GM12878 (cell line): ENCODE results near the gene KIAA0408.

ENCODE experiments used
- HDAC2 ChIP-seq: fragments of 200-600 bp; sonication (generic); IDR thresholded peaks from 2 replicates; pipeline ENCODE4 v1.6.1; 2017
- MYC ChIP-seq: IDR thresholded peaks from 2 replicates; pipeline ENCODE4 v1.6.1; 2011; ENCODE audit warnings: mild to moderate bottlenecking, low read length, moderate library complexity, inconsistent platforms; ENCODE audit not compliant: insufficient read depth, insufficient replicate concordance, insufficient read length, severe bottlenecking
- POLR2A ChIP-seq: IDR thresholded peaks from 2 replicates; pipeline ENCODE4 v1.6.1; 2011; ENCODE audit warnings: low read depth, mild to moderate bottlenecking, low read length
- POLR2AphosphoS5 ChIP-seq: IDR thresholded peaks from 2 replicates; pipeline ENCODE4 v1.6.1; 2011; ENCODE audit warnings: mild to moderate bottlenecking, low read length, inconsistent platforms
- RAD21 ChIP-seq: IDR thresholded peaks from 2 replicates; pipeline ENCODE4 v1.6.1; 2011; ENCODE audit warnings: mild to moderate bottlenecking, low read depth, low read length, moderate library complexity; ENCODE audit not compliant: insufficient read depth
- TF ChIP-seq, protein P1 (sequence below): IDR thresholded peaks from 2 replicates; pipeline ENCODE4 v1.6.1; 2012; ENCODE audit warnings: low read length, inconsistent platforms
- TF ChIP-seq, protein P2 (sequence below), 3 experiments: IDR thresholded peaks in 2 of 3; conservative IDR thresholded peaks in 1 of 3; 2 replicates each; pipeline ENCODE4 v1.5.1; 2011; ENCODE audit warnings: low read depth in 3 of 3, low read length in 3 of 3, mild to moderate bottlenecking in 3 of 3, control low read depth in 2 of 3, moderate library complexity in 2 of 3, inconsistent platforms in 1 of 3, mixed read lengths in 1 of 3; ENCODE audit not compliant: control insufficient read depth in 2 of 3, insufficient read depth in 1 of 3; ENCODE audit errors: extremely low read depth in 1 of 3
- TF ChIP-seq, protein P3 (sequence below): fragments of 450-650 bp; IDR thresholded peaks from 2 replicates; pipeline ENCODE4 v1.6.1; 2016; ENCODE audit warnings: mild to moderate bottlenecking, moderate library complexity, borderline replicate concordance

DNA sequence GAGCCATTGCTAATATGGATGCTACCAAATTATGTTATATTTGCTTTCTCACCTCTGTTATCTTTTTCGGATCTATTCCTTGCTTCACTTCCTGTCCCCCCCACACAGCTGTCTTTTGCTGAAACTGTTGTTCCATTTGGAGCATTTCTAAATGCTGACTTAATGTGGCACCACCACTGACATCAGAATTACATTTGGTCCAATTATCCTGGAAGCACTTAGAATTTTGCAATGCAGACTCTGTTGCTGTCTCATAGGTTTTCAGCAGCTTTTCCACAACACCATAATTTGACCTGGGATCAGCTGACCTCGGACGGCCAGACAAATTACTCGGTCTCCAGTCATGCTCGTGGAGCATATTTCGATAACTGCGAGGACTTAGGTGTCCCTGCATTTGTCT lies 12.8 kb downstream of the KIAA0408 start:
- TF ChIP-seq POLR2A (no peak), HDAC2 (no peak), RAD21 (no peak), POLR2AphosphoS5 (no peak), MYC (no peak)
- TF ChIP-seq, protein P1, sequence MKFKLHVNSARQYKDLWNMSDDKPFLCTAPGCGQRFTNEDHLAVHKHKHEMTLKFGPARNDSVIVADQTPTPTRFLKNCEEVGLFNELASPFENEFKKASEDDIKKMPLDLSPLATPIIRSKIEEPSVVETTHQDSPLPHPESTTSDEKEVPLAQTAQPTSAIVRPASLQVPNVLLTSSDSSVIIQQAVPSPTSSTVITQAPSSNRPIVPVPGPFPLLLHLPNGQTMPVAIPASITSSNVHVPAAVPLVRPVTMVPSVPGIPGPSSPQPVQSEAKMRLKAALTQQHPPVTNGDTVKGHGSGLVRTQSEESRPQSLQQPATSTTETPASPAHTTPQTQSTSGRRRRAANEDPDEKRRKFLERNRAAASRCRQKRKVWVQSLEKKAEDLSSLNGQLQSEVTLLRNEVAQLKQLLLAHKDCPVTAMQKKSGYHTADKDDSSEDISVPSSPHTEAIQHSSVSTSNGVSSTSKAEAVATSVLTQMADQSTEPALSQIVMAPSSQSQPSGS, result no peak
- TF ChIP-seq, protein P2, sequence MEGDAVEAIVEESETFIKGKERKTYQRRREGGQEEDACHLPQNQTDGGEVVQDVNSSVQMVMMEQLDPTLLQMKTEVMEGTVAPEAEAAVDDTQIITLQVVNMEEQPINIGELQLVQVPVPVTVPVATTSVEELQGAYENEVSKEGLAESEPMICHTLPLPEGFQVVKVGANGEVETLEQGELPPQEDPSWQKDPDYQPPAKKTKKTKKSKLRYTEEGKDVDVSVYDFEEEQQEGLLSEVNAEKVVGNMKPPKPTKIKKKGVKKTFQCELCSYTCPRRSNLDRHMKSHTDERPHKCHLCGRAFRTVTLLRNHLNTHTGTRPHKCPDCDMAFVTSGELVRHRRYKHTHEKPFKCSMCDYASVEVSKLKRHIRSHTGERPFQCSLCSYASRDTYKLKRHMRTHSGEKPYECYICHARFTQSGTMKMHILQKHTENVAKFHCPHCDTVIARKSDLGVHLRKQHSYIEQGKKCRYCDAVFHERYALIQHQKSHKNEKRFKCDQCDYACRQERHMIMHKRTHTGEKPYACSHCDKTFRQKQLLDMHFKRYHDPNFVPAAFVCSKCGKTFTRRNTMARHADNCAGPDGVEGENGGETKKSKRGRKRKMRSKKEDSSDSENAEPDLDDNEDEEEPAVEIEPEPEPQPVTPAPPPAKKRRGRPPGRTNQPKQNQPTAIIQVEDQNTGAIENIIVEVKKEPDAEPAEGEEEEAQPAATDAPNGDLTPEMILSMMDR (IDR thresholded peaks at IDR 0.05 in 2 of 3, conservative IDR thresholded peaks at IDR 0.05 in 1 of 3; ENCODE audit: control insufficient read depth in 2 of 3, extremely low read depth in 1 of 3, insufficient read depth in 1 of 3, low read depth in 3 of 3, low read length in 3 of 3), result no peak
- TF ChIP-seq, protein P3, sequence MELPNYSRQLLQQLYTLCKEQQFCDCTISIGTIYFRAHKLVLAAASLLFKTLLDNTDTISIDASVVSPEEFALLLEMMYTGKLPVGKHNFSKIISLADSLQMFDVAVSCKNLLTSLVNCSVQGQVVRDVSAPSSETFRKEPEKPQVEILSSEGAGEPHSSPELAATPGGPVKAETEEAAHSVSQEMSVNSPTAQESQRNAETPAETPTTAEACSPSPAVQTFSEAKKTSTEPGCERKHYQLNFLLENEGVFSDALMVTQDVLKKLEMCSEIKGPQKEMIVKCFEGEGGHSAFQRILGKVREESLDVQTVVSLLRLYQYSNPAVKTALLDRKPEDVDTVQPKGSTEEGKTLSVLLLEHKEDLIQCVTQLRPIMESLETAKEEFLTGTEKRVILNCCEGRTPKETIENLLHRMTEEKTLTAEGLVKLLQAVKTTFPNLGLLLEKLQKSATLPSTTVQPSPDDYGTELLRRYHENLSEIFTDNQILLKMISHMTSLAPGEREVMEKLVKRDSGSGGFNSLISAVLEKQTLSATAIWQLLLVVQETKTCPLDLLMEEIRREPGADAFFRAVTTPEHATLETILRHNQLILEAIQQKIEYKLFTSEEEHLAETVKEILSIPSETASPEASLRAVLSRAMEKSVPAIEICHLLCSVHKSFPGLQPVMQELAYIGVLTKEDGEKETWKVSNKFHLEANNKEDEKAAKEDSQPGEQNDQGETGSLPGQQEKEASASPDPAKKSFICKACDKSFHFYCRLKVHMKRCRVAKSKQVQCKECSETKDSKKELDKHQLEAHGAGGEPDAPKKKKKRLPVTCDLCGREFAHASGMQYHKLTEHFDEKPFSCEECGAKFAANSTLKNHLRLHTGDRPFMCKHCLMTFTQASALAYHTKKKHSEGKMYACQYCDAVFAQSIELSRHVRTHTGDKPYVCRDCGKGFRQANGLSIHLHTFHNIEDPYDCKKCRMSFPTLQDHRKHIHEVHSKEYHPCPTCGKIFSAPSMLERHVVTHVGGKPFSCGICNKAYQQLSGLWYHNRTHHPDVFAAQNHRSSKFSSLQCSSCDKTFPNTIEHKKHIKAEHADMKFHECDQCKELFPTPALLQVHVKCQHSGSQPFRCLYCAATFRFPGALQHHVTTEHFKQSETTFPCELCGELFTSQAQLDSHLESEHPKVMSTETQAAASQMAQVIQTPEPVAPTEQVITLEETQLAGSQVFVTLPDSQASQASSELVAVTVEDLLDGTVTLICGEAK, result no peak
